ENCODE measurements around the gene CD44.

CD44 gene

GRCh38 chr11:35160902-35161597, 22.1 kb downstream of the CD44 start:
- H3K4me3 ChIP-seq (ENCODE audit: low read depth, low read length): no peak overlapping the region
- in situ Hi-C loops (cut with HindIII; ENCODE audit: low sequenced_read_pairs): no loop called here
- TF ChIP-seq, protein P1, sequence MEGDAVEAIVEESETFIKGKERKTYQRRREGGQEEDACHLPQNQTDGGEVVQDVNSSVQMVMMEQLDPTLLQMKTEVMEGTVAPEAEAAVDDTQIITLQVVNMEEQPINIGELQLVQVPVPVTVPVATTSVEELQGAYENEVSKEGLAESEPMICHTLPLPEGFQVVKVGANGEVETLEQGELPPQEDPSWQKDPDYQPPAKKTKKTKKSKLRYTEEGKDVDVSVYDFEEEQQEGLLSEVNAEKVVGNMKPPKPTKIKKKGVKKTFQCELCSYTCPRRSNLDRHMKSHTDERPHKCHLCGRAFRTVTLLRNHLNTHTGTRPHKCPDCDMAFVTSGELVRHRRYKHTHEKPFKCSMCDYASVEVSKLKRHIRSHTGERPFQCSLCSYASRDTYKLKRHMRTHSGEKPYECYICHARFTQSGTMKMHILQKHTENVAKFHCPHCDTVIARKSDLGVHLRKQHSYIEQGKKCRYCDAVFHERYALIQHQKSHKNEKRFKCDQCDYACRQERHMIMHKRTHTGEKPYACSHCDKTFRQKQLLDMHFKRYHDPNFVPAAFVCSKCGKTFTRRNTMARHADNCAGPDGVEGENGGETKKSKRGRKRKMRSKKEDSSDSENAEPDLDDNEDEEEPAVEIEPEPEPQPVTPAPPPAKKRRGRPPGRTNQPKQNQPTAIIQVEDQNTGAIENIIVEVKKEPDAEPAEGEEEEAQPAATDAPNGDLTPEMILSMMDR (IDR thresholded peaks at IDR 0.05; ENCODE audit: low read depth, low read length, missing control alignments): no peak
- DNase-seq (ENCODE audit: low read depth): no peak

DNA sequence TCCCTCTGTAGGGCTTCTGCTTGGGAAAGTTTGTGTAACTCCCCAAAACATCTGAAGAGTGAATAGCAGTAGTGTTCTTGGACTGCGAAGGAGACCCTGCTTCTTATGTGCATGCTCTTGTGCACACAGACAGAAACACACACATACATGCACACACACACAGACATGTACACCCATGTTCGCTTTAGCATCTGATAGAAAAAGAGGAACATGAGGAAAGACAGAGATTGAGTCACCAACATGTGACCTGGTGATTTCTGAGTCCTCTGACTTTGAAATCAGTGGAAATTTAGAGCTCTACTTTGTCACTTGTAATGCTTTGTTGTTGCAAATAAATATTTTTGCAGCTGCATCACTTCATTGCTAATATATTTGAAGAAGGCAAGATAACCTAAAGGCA, 23.8 kb downstream of the CD44 start:
- no peak for DNase-seq (ENCODE audit: low read depth)
- in situ Hi-C loops (cut with HindIII; ENCODE audit: low sequenced_read_pairs): no loop called here
- H3K4me3 ChIP-seq (ENCODE audit: low read depth, low read length): no peak overlapping the region
- TF ChIP-seq, protein P1 (IDR thresholded peaks at IDR 0.05; ENCODE audit: low read depth, low read length, missing control alignments): no peak

DNA sequence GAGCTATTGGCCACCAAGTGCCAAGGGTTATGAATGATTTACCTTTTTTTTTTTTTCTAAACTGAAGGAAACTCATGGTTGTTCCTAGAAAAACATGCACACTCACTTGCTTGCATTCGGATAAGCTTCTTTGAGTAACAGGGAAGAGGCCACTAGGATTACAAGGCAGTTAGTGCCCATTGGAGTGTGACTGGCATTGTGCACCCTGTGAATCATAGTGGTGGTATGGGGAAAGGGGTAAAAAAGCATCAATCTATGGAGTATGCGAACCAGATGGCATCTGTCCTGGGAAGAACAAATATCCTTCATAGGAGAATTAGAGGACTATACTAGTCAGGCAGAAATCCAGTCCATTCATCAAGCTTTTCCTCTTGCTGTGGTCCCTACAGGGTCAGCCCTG, 24.2 kb downstream of the CD44 start:
- no peak for DNase-seq (ENCODE audit: low read depth)
- H3K4me3 ChIP-seq (ENCODE audit: low read depth, low read length): no peak overlapping the region
- in situ Hi-C loops (cut with HindIII; ENCODE audit: low sequenced_read_pairs): no loop called here
- TF ChIP-seq, protein P1 (IDR thresholded peaks at IDR 0.05; ENCODE audit: low read depth, low read length, missing control alignments): no peak

GRCh38 chr11:35163702-35164496, 24.9 kb downstream of the CD44 start:
- TF ChIP-seq, protein P1 (IDR thresholded peaks at IDR 0.05; ENCODE audit: low read depth, low read length, missing control alignments): peak; percentile 16
- H3K4me3 ChIP-seq (ENCODE audit: low read depth, low read length): no peak overlapping the region
- in situ Hi-C loops (cut with HindIII; ENCODE audit: low sequenced_read_pairs): no loop called here
- DNase-seq (ENCODE audit: low read depth): no peak

- TF ChIP-seq, protein P1 (IDR thresholded peaks at IDR 0.05; ENCODE audit: low read depth, low read length, missing control alignments): no peak
- in situ Hi-C loops (cut with HindIII; ENCODE audit: low sequenced_read_pairs): loop anchor here (5.0 kb wide), 1 partner anchor 238 kb away; no protein-coding TSS in a partner anchor
- H3K4me3 ChIP-seq (ENCODE audit: low read depth, low read length): no peak overlapping the region
- DNase-seq (ENCODE audit: low read depth): no peak
These were observed 26.1 kb downstream of the CD44 start for GRCh38 chr11:35165030-35165422.

- peak; percentile 58 for DNase-seq (ENCODE audit: low read depth)
- TF ChIP-seq, protein P1 (IDR thresholded peaks at IDR 0.05; ENCODE audit: low read depth, low read length, missing control alignments): no peak
- in situ Hi-C loops (cut with HindIII; ENCODE audit: low sequenced_read_pairs): loop anchor here (5.0 kb wide), 1 partner anchor 238 kb away; no protein-coding TSS in a partner anchor
- no peak overlapping the region for H3K4me3 ChIP-seq (ENCODE audit: low read depth, low read length)
These were observed 26.7 kb downstream of the CD44 start for GRCh38 chr11:35165423-35166368.

All from astrocyte of the cerebellum (primary cell).